ENCODE results near the gene ZNF418. TPM values are rescaled to one million over a fixed set of nuclear protein-coding genes. Genes with fewer than 3 reads are reported as not detected.
A peak's percentile ranks its signal among the peaks of the same experiment; 100 is the strongest.

The ZNF418 gene
- total RNA-seq (2014; rRNA removed): 0.04 TPM in 1 of 2 replicates, not detected in the other
- percentile 41 among the genes with signal in this experiment for Bru-seq, nascent RNA
- BruChase-seq, experiment 1, labeled RNA remaining after a 6-hour chase: percentile 48 among the genes with signal in this experiment
- percentile 51 among the genes with signal in this experiment for BruChase-seq, experiment 2, labeled RNA remaining after a 2-hour chase
- long read RNA-seq, partial matches to known transcripts: 0 of 2 reads
- long read RNA-seq, other reads (novel, unspliced or antisense): 1 of 2 reads

DNA sequence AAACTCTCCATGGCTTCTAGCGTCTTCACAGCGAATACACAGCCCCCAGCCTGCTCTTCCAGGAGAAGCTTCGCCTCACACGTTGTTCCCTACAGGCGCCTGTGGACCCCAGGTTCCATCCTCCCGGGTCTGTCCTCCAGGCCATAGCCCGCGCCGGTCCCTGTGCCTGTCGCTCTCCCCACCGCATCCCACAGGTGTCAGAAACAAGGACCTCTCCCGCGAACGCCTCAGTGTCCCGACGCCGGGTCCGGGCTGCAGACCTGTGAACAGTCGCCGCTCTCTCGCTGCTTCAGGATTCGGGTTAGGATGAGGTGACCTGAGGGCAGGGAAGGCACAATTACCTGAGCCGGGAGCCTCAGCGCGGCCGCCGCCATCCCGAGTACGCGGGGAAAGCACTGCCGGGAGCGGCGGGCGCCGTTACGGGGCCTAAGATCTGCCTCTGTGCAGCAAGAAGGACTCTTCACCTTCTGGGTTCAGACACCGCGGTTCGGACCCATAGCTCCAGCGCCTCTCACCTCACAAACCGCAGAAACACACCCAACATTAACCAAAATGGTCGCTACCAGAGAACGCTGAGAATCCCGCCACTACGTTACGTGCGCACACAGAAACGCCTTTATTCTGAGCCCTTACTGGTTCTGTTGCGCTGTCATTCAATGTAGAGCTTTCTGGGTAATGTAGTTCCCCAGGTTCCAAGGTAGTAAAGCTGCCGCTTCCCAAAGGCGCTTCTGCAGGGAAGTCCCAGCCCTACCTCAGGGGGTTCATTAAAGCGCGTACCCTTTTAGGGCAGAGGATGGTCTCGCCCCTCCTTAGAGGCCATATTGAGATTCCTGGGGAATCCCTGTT, at the start of gene ZNF418:
ZNF418 (minus strand) TSS at position 583 of the 846 bp plus-strand sequence. CDS start 1,580 bp downstream, outside the sequence.
- H3K9ac ChIP-seq (ENCODE audit: low read length): no peak within 1 kb of the TSS
- no peak for DNase-seq
- BruUV-seq (replicated peaks): TSS peak; percentile 47
- no peak for ATAC-seq
- H3K4me2 ChIP-seq (ENCODE audit: low read length): no peak within 1 kb of the TSS
- CTCF ChIA-PET: no interaction called here
- H3K9me3 ChIP-seq (ENCODE audit: low read length): peaks cover 60% of the 10 kb centered on the region
- H2AFZ ChIP-seq (ENCODE audit: low read length): no peak within 1 kb of the TSS
- no peaks in the 10 kb centered on the region for H3F3A ChIP-seq (ENCODE audit: low read length, unreplicated experiment)
- no peaks in the 10 kb centered on the region for H4K20me1 ChIP-seq (ENCODE audit: low read length)
- peaks cover 30% of the 10 kb centered on the region for H3K36me3 ChIP-seq (ENCODE audit: low read depth, low read length)
- no peaks in the 10 kb centered on the region for H3K79me2 ChIP-seq (ENCODE audit: low read length)
- no peak within 1 kb of the TSS for H3K4me3 ChIP-seq (ENCODE audit: low read length)
- TF ChIP-seq EZH2 (IDR thresholded peaks at IDR 0.05; ENCODE audit: low read length, unreplicated experiment) (no peak), EZH2phosphoT487 (IDR thresholded peaks at IDR 0.05; ENCODE audit: borderline replicate concordance, low read length) (no peak), CTCF (conservative IDR thresholded peaks at IDR 0.05; ENCODE audit: low read depth, low read length) (no peak)
- no peaks in the 10 kb centered on the region for H3K4me1 ChIP-seq (ENCODE audit: insufficient read depth, low read length)
- no peaks in the 10 kb centered on the region for H3K27me3 ChIP-seq (ENCODE audit: low read length)
- H3K9me2 ChIP-seq (replicated peaks; ENCODE audit: low read length): no peaks in the 10 kb centered on the region
- POLR2A ChIA-PET (ENCODE audit: unreplicated experiment): no interaction called here
- intact Hi-C loops (cut with micrococcal nuclease): no loop called here
- no peak within 1 kb of the TSS for H3K27ac ChIP-seq (ENCODE audit: low read length)

- CTCF ChIA-PET: no interaction called here
- DNase-seq (peak; percentile 7), ATAC-seq (no peak)
- H3K9ac ChIP-seq (ENCODE audit: low read length): no peak overlapping the region
- H3K36me3 ChIP-seq (ENCODE audit: low read depth, low read length): peaks cover 73% of the 10 kb centered on the region
- no peak overlapping the region for H3K27ac ChIP-seq (ENCODE audit: low read length)
- POLR2A ChIA-PET (ENCODE audit: unreplicated experiment): no interaction called here
- no peak overlapping the region for H3K4me2 ChIP-seq (ENCODE audit: low read length)
- H2AFZ ChIP-seq (ENCODE audit: low read length): no peak overlapping the region
- H4K20me1 ChIP-seq (ENCODE audit: low read length): no peaks in the 10 kb centered on the region
- no TSS peak for BruUV-seq (replicated peaks)
- H3K9me3 ChIP-seq (ENCODE audit: low read length): peaks cover 91% of the 10 kb centered on the region
- intact Hi-C loops (cut with micrococcal nuclease): no loop called here
- H3K4me3 ChIP-seq (ENCODE audit: low read length): no peak overlapping the region; the same call in 1 of the 2 replicates
- no peaks in the 10 kb centered on the region for H3K79me2 ChIP-seq (ENCODE audit: low read length)
- no peaks in the 10 kb centered on the region for H3K9me2 ChIP-seq (replicated peaks; ENCODE audit: low read length)
- no peaks in the 10 kb centered on the region for H3K4me1 ChIP-seq (ENCODE audit: insufficient read depth, low read length)
- no peak for TF ChIP-seq CTCF (conservative IDR thresholded peaks at IDR 0.05; ENCODE audit: low read depth, low read length)
- no peak for TF ChIP-seq EZH2phosphoT487 (IDR thresholded peaks at IDR 0.05; ENCODE audit: borderline replicate concordance, low read length)
- TF ChIP-seq EZH2 (IDR thresholded peaks at IDR 0.05; ENCODE audit: low read length, unreplicated experiment): no peak
- H3K27me3 ChIP-seq (ENCODE audit: low read length): no peaks in the 10 kb centered on the region
- no peaks in the 10 kb centered on the region for H3F3A ChIP-seq (ENCODE audit: low read length, unreplicated experiment)
These were observed 43.5 kb upstream of the ZNF418 start for GRCh38 chr19:57978586-57979289.
